ENCODE measurements around the gene TAS2R43.
"Not testable (repeated sequence)": the region's sequence is repeated elsewhere in the genome, so short reads cannot be mapped to it uniquely, and the experiment has no call there.

The TAS2R43 gene

GRCh38 chr12:11059041-11059440 lies 33.1 kb downstream of the TAS2R43 start:
- DNase-seq = no peak

GRCh38 chr12:11055306-11055705 lies 36.8 kb downstream of the TAS2R43 start:
- DNase-seq = no peak

GRCh38 chr12:11049806-11050531 lies 42.1 kb downstream of the TAS2R43 start:
- not testable (repeated sequence) for DNase-seq

GRCh38 chr12:11041366-11041765 lies 50.7 kb downstream of the TAS2R43 start:
- not testable (repeated sequence) for DNase-seq
